Esophagus muscularis mucosa (tissue), 4 donors: ENCODE data around the gene LAT. TPM values are rescaled to one million over a fixed set of nuclear protein-coding genes. Genes with fewer than 3 reads are reported as not detected.
A peak's percentile ranks its signal among the peaks of the same experiment; 100 is the strongest.

Experiments
- DNase-seq: peaks from one replicate; pipeline ENCODE4 v3.0.0-alpha.2; 2017; ENCODE audit errors: extremely low spot score
- H3K27ac ChIP-seq, 4 donors: fragments of 200-600 bp; sonication (generic); replicated peaks in 1 of 4; 1 replicate in 3 of 4; 2 replicates in 1 of 4; pipeline ENCODE4 v1.5.1; 2016 to 2019; ENCODE audit warnings: mild to moderate bottlenecking in 1 of 4
- H3K27me3 ChIP-seq, 4 donors: fragments of 200-600 bp; sonication (generic); one replicate each; pipeline versions ENCODE4 v1.5.1 to v1.6.0; 2016 to 2019
- H3K36me3 ChIP-seq, 4 donors: fragments of 200-600 bp; sonication (generic); one replicate each; pipeline ENCODE4 v1.5.1; 2016 to 2019
- H3K4me1 ChIP-seq, 4 donors: fragments of 200-600 bp; sonication (generic); one replicate each; pipeline ENCODE4 v1.5.1; 2016 to 2019
- H3K4me3 ChIP-seq, 4 donors: fragments of 200-600 bp; sonication (generic); 1 replicate in 2 of 4; 2 replicates in 2 of 4; pipeline ENCODE4 v1.5.1; 2016 to 2019; ENCODE audit warnings: mild to moderate bottlenecking in 4 of 4, moderate library complexity in 1 of 4
- H3K9me3 ChIP-seq, 4 donors: fragments of 200-600 bp; sonication (generic); 1 replicate in 3 of 4; 2 replicates in 1 of 4; pipeline ENCODE4 v1.5.1; 2016 to 2019
- EP300 ChIP-seq: sonication (generic); formaldehyde crosslinking; IDR thresholded peaks from one replicate; pipeline ENCODE4 v1.6.1; 2017; ENCODE audit warnings: antibody characterized with exemption
- POLR2A ChIP-seq: fragments of 450-650 bp; IDR thresholded peaks from one replicate; pipeline ENCODE4 v1.6.1; 2017; ENCODE audit warnings: antibody characterized with exemption, moderate library complexity, mild to moderate bottlenecking, low read depth
- POLR2AphosphoS5 ChIP-seq, 2 donors: sonication (generic); formaldehyde crosslinking; IDR thresholded peaks; one replicate each; pipeline ENCODE4 v1.6.1; 2017; ENCODE audit warnings: antibody characterized with exemption in 2 of 2
- WGBS: methylation state at CpG from one replicate; pipeline ENCODE4 v1.1.5; 2018; 5-methylcytosine and 5-hydroxymethylcytosine counted together
- intact Hi-C: fragments of 100-400 bp; cut with DNase I; formaldehyde crosslinking; loops from one replicate; pipeline ENCODE4 v1.15.1; 2023
- total RNA-seq, 4 donors: library from RNA; depleted of rRNA; stranded (reverse); fragments of >200 nt; gene quantifications; one replicate each; pipeline versions ENCODE4 v1.1.0 to v1.2.1, GENCODE V29; 2016
- TF ChIP-seq, protein P1 (sequence below), 3 experiments: fragments of 200-600 bp in 2 of 3; fragments of 450-650 bp in 1 of 3; sonication (generic) in 2 of 3; IDR thresholded peaks; one replicate each; pipeline ENCODE4 v1.5.1; 2017 to 2019; ENCODE audit warnings: antibody characterized with exemption in 3 of 3, mild to moderate bottlenecking in 2 of 3, moderate library complexity in 1 of 3

Gene LAT, protein sequence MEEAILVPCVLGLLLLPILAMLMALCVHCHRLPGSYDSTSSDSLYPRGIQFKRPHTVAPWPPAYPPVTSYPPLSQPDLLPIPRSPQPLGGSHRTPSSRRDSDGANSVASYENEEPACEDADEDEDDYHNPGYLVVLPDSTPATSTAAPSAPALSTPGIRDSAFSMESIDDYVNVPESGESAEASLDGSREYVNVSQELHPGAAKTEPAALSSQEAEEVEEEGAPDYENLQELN
- total RNA-seq: 1 to 10 TPM; 3.1 to 6.5 (median 6.2) TPM

DNA sequence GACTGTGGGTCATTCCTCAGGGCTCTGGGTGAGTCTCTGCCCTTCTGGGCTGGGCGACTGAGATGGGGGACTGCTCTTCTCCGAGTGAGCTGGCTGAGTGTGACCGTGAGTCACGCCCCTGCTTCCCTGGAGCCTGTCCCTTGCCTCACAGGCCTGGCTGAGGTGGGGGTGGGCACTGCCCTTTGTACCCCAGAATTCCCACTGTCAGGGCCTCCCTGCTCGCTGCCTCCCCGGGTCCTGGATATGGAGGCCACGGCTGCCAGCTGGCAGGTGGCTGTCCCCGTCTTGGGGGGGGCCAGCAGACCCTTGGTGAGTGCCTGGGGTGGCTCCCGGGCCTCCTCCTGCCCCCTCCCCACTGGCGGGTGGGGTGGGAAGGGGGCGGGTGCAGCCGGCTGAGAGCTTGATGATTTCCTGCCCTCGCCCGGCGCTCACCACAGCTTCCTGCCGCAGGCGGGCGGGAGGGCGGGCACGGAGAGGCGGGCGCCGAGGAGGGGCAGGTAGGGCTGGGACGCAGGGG, at the start of gene LAT:
Gene LAT, plus strand, starts transcription at position 434 of the 517 bp plus-strand sequence. CDS start 366 bp downstream, outside the sequence.
- TF ChIP-seq EP300 (no peak), POLR2AphosphoS5 (IDR thresholded peaks at IDR 0.05) (no peak), POLR2A (no peak)
- TF ChIP-seq, protein P1, sequence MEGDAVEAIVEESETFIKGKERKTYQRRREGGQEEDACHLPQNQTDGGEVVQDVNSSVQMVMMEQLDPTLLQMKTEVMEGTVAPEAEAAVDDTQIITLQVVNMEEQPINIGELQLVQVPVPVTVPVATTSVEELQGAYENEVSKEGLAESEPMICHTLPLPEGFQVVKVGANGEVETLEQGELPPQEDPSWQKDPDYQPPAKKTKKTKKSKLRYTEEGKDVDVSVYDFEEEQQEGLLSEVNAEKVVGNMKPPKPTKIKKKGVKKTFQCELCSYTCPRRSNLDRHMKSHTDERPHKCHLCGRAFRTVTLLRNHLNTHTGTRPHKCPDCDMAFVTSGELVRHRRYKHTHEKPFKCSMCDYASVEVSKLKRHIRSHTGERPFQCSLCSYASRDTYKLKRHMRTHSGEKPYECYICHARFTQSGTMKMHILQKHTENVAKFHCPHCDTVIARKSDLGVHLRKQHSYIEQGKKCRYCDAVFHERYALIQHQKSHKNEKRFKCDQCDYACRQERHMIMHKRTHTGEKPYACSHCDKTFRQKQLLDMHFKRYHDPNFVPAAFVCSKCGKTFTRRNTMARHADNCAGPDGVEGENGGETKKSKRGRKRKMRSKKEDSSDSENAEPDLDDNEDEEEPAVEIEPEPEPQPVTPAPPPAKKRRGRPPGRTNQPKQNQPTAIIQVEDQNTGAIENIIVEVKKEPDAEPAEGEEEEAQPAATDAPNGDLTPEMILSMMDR (IDR thresholded peaks at IDR 0.05): no peak
- Histone ChIP-seq H3K9me3 (peaks cover 0 to 11% (median 5%) of the 10 kb centered on the region in 4 donors), H3K4me1 (no peaks in the 10 kb centered on the region), H3K27ac (no peak within 1 kb of the TSS), H3K36me3 (peaks cover 45 to 100% (median 94%) of the 10 kb centered on the region in 4 donors), H3K4me3 (peak within 1 kb of the TSS; percentile 7 to 37 (median 8)), H3K27me3 (no peaks in the 10 kb centered on the region)
- no peak for DNase-seq
- intact Hi-C loops: no loop called here
- WGBS: no CpG with 5 or more reads among the region's 24 CpGs

DNA sequence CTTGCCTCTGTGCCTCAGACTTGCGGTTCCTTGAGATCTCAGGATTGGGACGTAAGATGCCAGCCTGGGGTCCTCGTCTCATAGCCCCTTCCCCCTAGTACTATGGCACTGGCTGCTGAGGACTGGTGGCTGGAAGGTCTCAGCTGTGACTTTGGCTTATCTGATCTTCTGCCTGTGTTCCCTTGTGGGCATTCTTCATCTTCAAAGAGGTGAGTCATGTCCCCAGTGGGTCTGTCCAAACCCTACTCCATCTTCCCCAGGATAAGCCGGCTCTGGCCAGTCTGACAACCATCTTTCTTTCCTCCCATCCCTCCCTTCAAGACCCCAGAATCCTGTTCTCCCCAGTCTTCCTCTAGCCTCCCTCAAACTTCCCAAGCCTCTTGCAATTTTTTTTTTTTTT, 49.5 kb upstream of the LAT start:
- H3K4me3 ChIP-seq: no peak overlapping the region
- DNase-seq: no peak
- H3K4me1 ChIP-seq: peaks cover 0 to 13% (median 11%) of the 10 kb centered on the region in 4 donors
- WGBS: 88% methylated on average over 4 of the region's 4 CpGs
- H3K9me3 ChIP-seq: no peaks in the 10 kb centered on the region
- no peak overlapping the region for H3K27ac ChIP-seq
- H3K36me3 ChIP-seq: no peaks in the 10 kb centered on the region
- H3K27me3 ChIP-seq: peaks cover 0 to 15% (median 0%) of the 10 kb centered on the region in 4 donors
- intact Hi-C loops: no loop called here
- TF ChIP-seq EP300 (no peak), POLR2AphosphoS5 (IDR thresholded peaks at IDR 0.05) (no peak), POLR2A (no peak)
- TF ChIP-seq, protein P1 (IDR thresholded peaks at IDR 0.05): no peak

DNA sequence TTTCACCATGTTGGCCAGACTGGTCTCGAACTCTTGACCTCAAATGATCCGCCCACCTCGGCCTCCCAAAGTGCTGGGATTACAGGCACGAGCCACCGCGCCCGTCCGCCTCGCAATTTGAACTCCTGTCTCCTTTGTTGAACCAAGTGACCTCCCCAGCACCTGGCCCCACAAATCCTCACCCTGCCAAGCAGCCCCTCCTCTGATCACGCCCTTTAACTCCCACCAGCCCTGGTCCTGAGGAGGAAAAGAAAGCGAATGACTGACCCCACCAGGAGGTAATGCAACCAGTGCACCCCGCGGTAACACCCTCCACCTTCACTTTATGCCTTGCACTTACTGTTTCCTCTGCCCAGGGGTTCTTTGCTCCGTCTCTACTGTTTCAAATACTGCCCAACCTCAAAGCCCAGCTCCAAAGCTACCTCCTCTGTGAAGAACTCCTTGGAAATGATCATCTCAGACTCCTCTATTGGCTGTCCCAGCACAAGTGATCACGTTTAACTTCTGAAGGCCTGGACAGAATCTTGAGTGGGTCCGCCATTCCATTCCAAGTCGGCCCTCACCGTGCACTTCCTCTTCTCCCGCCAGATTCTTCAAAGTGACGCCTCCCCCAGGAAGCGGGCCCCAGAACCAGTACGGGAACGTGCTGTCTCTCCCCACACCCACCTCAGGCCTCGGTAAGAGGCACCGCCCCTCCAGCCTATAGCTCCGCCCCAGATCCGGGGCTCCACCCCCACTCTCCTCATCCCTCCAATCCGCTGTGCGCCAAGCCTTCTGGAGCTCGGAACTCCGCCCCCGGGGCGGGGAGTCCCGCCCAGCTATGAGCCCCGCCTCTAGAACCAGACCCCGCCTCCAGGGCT, 48.7 kb upstream of the LAT start:
- H3K36me3 ChIP-seq: no peaks in the 10 kb centered on the region
- no peaks in the 10 kb centered on the region for H3K9me3 ChIP-seq
- peaks cover 0 to 13% (median 11%) of the 10 kb centered on the region in 4 donors for H3K4me1 ChIP-seq
- H3K4me3 ChIP-seq: peak overlapping the region; percentile 27 to 42 (median 31)
- WGBS: 45% methylated on average over 25 of the region's 36 CpGs
- DNase-seq: peak; percentile 93
- intact Hi-C loops: no loop called here
- TF ChIP-seq, protein P1 (IDR thresholded peaks at IDR 0.05): no peak
- TF ChIP-seq EP300 (no peak), POLR2A (no peak), POLR2AphosphoS5 (IDR thresholded peaks at IDR 0.05) (no peak)
- peaks cover 0 to 15% (median 0%) of the 10 kb centered on the region in 4 donors for H3K27me3 ChIP-seq
- H3K27ac ChIP-seq: no peak overlapping the region

DNA sequence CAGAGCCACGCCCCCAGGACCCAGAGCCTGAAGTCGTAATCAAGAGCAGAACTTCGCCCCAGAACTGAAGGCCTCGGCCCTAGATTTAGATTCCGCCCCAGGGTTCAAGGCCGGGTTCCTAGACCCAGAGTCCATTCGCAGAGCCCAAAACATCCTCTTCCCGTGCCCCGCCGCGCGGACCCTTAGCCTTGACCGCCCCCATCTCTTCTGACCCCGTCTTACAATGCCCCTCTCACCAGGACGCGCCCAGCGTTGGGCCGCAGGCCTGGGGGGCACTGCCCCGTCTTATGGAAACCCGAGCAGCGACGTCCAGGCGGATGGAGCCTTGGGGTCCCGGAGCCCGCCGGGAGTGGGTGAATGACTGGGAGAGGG, 48.1 kb upstream of the LAT start:
- 71% methylated on average over 23 of the region's 26 CpGs for WGBS
- H3K36me3 ChIP-seq: no peaks in the 10 kb centered on the region
- H3K9me3 ChIP-seq: no peaks in the 10 kb centered on the region
- peak overlapping the region in 3 of 4 donors; percentile 27 to 35 (median 27) for H3K4me3 ChIP-seq
- TF ChIP-seq POLR2A: no peak
- no peak for TF ChIP-seq POLR2AphosphoS5 (IDR thresholded peaks at IDR 0.05)
- no peak for TF ChIP-seq EP300
- TF ChIP-seq, protein P1 (IDR thresholded peaks at IDR 0.05): no peak
- H3K27ac ChIP-seq: no peak overlapping the region
- DNase-seq: no peak
- H3K4me1 ChIP-seq: peaks cover 0 to 13% (median 11%) of the 10 kb centered on the region in 4 donors
- intact Hi-C loops: no loop called here
- H3K27me3 ChIP-seq: peaks cover 0 to 15% (median 0%) of the 10 kb centered on the region in 4 donors
